ENCODE data around the gene WNT4.

Gene WNT4

DNA sequence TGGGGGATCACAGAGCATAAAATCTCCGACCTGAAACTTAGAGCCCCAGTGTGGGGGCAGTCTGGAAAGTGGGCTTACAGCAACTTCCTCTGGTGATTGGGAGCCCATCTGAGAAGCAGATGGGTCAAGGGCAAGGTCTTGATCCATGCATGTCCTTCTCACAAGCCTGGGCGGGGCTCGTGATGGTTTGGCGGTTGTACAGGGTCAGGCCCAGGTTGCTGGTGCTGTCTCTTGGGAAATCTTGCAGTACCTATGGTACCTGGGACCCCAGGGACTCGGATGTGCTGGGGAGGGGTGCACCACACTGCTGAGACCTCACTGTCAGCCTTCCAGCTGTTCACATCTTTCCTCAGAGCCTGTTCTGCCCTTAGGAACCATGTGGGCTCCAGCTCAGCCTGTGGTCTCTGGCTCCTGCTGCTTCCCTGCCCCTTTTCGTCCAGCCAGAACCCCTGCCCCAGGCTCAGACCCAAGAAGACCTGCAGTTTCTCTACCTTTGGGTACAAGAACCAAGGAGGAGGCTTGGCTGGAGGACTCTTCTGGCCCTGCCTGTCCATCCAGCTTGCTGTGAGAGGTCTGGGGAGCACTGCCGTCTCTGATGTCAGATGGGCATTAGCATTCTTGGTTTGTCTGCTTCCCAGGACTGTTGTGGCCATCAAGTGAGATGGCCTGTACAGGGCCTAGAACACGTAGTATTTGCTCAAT, 24.5 kb downstream of the WNT4 start:
- H3K27ac ChIP-seq (ENCODE audit: insufficient read depth in 1 of 2, low read depth in 1 of 2, low read length in 2 of 2, poor library complexity in 1 of 2, severe bottlenecking in 2 of 2), result no peak overlapping the region
- peaks cover 0 to 50% (median 22%) of the 10 kb centered on the region in 4 experiments for H3K36me3 ChIP-seq (ENCODE audit: control insufficient read depth in 4 of 4, insufficient read depth in 4 of 4, low read length in 3 of 4)
- no peak for DNase-seq
- H3K9me3 ChIP-seq (ENCODE audit: control extremely low read depth in 1 of 5, control insufficient read depth in 4 of 5, insufficient read depth in 2 of 5, low read depth in 1 of 5, low read length in 4 of 5), result no peaks in the 10 kb centered on the region
- no peaks in the 10 kb centered on the region for H3K27me3 ChIP-seq (replicated peaks in 2 of 5; ENCODE audit: control insufficient read depth in 4 of 5, insufficient read depth in 5 of 5, low read length in 4 of 5)
- no peak overlapping the region for H3K4me3 ChIP-seq (ENCODE audit: control insufficient read depth in 1 of 7, extremely low read depth in 1 of 7, insufficient read depth in 4 of 7, low read depth in 2 of 7, low read length in 6 of 7)
- ChIA-PET CTCF (interaction anchor here (1.1 to 1.8 kb wide), 3 partner anchors 13 to 523 kb away, joined by 3 to 6 read pairs (median 3); no protein-coding TSS in a partner anchor), POLR2A (no interaction called here)
- no peaks in the 10 kb centered on the region for H3K4me1 ChIP-seq (ENCODE audit: control extremely low read depth in 1 of 4, control insufficient read depth in 4 of 4, insufficient read depth in 4 of 4, low read length in 3 of 4)
- 94% methylated on average over 7 of the region's 8 CpGs for WGBS (ENCODE audit: insufficient coverage)

GRCh38 chr1:22117851-22118250, 25.0 kb downstream of the WNT4 start:
- ChIA-PET POLR2A (no interaction called here), CTCF (interaction anchor here (0.7 to 1.8 kb wide), 4 partner anchors 12 to 524 kb away, joined by 3 to 6 read pairs (median 3); no protein-coding TSS in a partner anchor)
- peaks cover 4 to 52% (median 25%) of the 10 kb centered on the region in 4 experiments for H3K36me3 ChIP-seq (ENCODE audit: control insufficient read depth in 4 of 4, insufficient read depth in 4 of 4, low read length in 3 of 4)

DNA sequence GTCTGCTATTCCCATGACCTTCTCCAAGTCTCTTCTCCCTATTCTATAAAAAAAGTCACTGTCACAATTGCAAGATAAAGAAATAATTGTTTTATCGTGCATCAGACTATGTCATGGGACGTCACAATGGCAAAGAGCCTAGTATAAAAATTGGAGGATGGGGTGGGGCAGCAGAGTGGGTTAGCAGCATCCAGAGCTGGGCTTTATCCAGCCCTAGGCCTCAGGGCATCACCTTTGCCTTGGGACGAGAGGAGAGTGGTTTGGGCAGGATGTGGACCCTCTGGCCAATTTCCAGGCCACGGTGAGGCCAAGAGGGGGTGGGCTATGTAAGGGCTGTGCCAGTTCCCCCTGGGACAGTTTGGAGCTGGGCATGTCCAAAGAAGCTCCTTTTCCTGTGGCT, 25.7 kb downstream of the WNT4 start:
- Histone ChIP-seq H3K4me3 (ENCODE audit: control insufficient read depth in 1 of 7, extremely low read depth in 1 of 7, insufficient read depth in 4 of 7, low read depth in 2 of 7, low read length in 6 of 7) (no peak overlapping the region), H3K9me3 (ENCODE audit: control extremely low read depth in 1 of 5, control insufficient read depth in 4 of 5, insufficient read depth in 2 of 5, low read depth in 1 of 5, low read length in 4 of 5) (no peaks in the 10 kb centered on the region), H3K36me3 (ENCODE audit: control insufficient read depth in 4 of 4, insufficient read depth in 4 of 4, low read length in 3 of 4) (peaks cover 4 to 59% (median 28%) of the 10 kb centered on the region in 4 experiments), H3K4me1 (ENCODE audit: control extremely low read depth in 1 of 4, control insufficient read depth in 4 of 4, insufficient read depth in 4 of 4, low read length in 3 of 4) (no peaks in the 10 kb centered on the region), H3K27ac (ENCODE audit: insufficient read depth in 1 of 2, low read depth in 1 of 2, low read length in 2 of 2, poor library complexity in 1 of 2, severe bottlenecking in 2 of 2) (no peak overlapping the region), H3K27me3 (replicated peaks in 2 of 5; ENCODE audit: control insufficient read depth in 4 of 5, insufficient read depth in 5 of 5, low read length in 4 of 5) (no peaks in the 10 kb centered on the region)
- 69% methylated on average over 2 of the region's 4 CpGs for WGBS (ENCODE audit: insufficient coverage)
- ChIA-PET POLR2A (no interaction called here), CTCF (interaction anchor here (0.7 to 1.8 kb wide), 3 partner anchors 12 to 524 kb away, joined by 3 to 6 read pairs (median 3); no protein-coding TSS in a partner anchor)
- no peak for DNase-seq

More at GRCh38 chr1:22117851-22118250, 25.0 kb downstream of the WNT4 start:
- no peak for DNase-seq
- Histone ChIP-seq H3K27ac (ENCODE audit: insufficient read depth in 1 of 2, low read depth in 1 of 2, low read length in 2 of 2, poor library complexity in 1 of 2, severe bottlenecking in 2 of 2) (no peak overlapping the region), H3K27me3 (replicated peaks in 2 of 5; ENCODE audit: control insufficient read depth in 4 of 5, insufficient read depth in 5 of 5, low read length in 4 of 5) (no peaks in the 10 kb centered on the region), H3K9me3 (ENCODE audit: control extremely low read depth in 1 of 5, control insufficient read depth in 4 of 5, insufficient read depth in 2 of 5, low read depth in 1 of 5, low read length in 4 of 5) (no peaks in the 10 kb centered on the region), H3K4me3 (ENCODE audit: control insufficient read depth in 1 of 7, extremely low read depth in 1 of 7, insufficient read depth in 4 of 7, low read depth in 2 of 7, low read length in 6 of 7) (no peak overlapping the region), H3K4me1 (ENCODE audit: control extremely low read depth in 1 of 4, control insufficient read depth in 4 of 4, insufficient read depth in 4 of 4, low read length in 3 of 4) (no peaks in the 10 kb centered on the region)
- WGBS (ENCODE audit: insufficient coverage), result 100% methylated on average over 3 of the region's 5 CpGs

DNA sequence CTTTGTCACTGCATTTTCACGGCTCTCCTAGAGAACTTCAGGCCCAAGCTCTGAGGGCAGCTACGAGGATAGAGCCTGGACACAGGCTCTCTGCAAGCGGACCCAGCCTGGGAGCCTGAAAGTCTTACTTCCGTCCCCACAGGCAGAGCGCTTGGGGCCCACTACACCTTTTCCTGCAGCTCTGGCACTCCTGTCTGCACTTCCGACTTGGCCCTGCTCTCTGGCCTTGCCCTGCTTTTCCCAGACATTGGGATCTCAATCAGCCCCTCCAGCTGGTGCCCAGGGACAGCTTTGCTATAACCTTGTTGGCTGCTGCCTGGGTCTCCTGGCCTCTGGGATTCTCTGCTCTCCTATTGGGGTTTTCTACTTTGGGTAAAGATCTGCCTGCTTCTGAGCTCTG, 27.6 kb downstream of the WNT4 start:
- ChIA-PET POLR2A (no interaction called here), CTCF (interaction anchor here (0.6 to 2.6 kb wide), 3 partner anchors 10 to 194 kb away, joined by 3 to 11 read pairs (median 4); no protein-coding TSS in a partner anchor)
- H3K9me3 ChIP-seq (ENCODE audit: control extremely low read depth in 1 of 5, control insufficient read depth in 4 of 5, insufficient read depth in 2 of 5, low read depth in 1 of 5, low read length in 4 of 5), result no peaks in the 10 kb centered on the region
- no peak for DNase-seq
- H3K27ac ChIP-seq (ENCODE audit: insufficient read depth in 1 of 2, low read depth in 1 of 2, low read length in 2 of 2, poor library complexity in 1 of 2, severe bottlenecking in 2 of 2), result no peak overlapping the region
- 94% methylated on average over 6 of the region's 6 CpGs for WGBS (ENCODE audit: insufficient coverage)
- H3K36me3 ChIP-seq (ENCODE audit: control insufficient read depth in 4 of 4, insufficient read depth in 4 of 4, low read length in 3 of 4), result peaks cover 7 to 63% (median 34%) of the 10 kb centered on the region in 4 experiments
- no peaks in the 10 kb centered on the region for H3K27me3 ChIP-seq (replicated peaks in 2 of 5; ENCODE audit: control insufficient read depth in 4 of 5, insufficient read depth in 5 of 5, low read length in 4 of 5)
- H3K4me1 ChIP-seq (ENCODE audit: control extremely low read depth in 1 of 4, control insufficient read depth in 4 of 4, insufficient read depth in 4 of 4, low read length in 3 of 4), result no peaks in the 10 kb centered on the region
- no peak overlapping the region for H3K4me3 ChIP-seq (ENCODE audit: control insufficient read depth in 1 of 7, extremely low read depth in 1 of 7, insufficient read depth in 4 of 7, low read depth in 2 of 7, low read length in 6 of 7)

DNA sequence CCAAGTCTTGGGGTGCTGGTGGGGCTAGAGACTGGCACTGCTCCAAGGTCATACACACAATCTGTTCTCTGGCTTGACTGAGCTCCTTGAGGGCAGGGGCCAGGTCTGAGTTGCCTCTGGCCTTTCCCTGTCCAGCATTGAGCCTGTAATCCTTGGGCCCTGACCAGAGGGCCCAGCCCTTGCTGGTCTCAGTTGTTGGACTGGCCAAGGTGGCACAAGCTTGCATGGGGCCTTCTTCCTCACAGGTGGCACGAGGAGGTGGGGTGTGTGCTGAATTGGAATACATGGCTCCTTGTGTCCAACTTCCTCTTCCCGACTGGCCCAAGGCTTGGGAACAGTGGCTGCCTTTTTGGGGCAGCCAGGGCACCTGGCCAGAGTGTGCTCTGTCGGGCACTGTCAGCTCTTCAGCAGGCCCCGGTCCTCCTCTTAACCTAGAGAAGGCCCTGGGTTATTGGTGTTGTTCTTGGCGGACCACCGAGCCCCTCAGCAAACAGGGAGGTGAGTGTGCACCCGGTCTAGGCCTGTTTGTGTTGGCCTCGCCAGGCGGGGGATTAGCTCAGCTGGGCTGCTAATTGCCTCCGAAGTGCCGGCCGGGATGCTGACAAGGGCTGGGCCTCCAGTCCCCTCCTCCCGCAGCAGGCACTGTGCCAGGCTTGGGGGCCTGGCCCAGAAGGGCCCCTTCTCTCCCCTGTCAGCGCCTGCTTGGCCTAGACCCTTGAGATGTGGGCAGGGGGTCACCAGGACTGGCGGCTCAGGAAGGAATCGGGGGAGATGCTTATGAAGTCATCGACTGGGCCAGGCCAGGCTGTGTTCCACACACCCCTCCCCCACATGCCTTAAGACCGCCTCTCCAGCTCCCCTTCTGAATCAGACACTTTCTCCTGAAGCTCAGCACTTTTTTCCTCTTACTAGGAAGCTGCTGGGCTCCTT, 28.5 kb downstream of the WNT4 start:
- DNase-seq, result no peak
- H3K9me3 ChIP-seq (ENCODE audit: control extremely low read depth in 1 of 5, control insufficient read depth in 4 of 5, insufficient read depth in 2 of 5, low read depth in 1 of 5, low read length in 4 of 5), result no peaks in the 10 kb centered on the region
- H3K27me3 ChIP-seq (replicated peaks in 2 of 5; ENCODE audit: control insufficient read depth in 4 of 5, insufficient read depth in 5 of 5, low read length in 4 of 5), result no peaks in the 10 kb centered on the region
- WGBS (ENCODE audit: insufficient coverage), result 91% methylated on average over 14 of the region's 18 CpGs
- ChIA-PET CTCF (interaction anchor here (0.8 to 2.6 kb wide), 3 partner anchors 9 to 302 kb away, joined by 3 to 11 read pairs (median 4); no protein-coding TSS in a partner anchor), POLR2A (no interaction called here)
- no peak overlapping the region for H3K27ac ChIP-seq (ENCODE audit: insufficient read depth in 1 of 2, low read depth in 1 of 2, low read length in 2 of 2, poor library complexity in 1 of 2, severe bottlenecking in 2 of 2)
- no peak overlapping the region for H3K4me3 ChIP-seq (ENCODE audit: control insufficient read depth in 1 of 7, extremely low read depth in 1 of 7, insufficient read depth in 4 of 7, low read depth in 2 of 7, low read length in 6 of 7)
- no peaks in the 10 kb centered on the region for H3K4me1 ChIP-seq (ENCODE audit: control extremely low read depth in 1 of 4, control insufficient read depth in 4 of 4, insufficient read depth in 4 of 4, low read length in 3 of 4)
- peaks cover 7 to 58% (median 34%) of the 10 kb centered on the region in 4 experiments for H3K36me3 ChIP-seq (ENCODE audit: control insufficient read depth in 4 of 4, insufficient read depth in 4 of 4, low read length in 3 of 4)

DNA sequence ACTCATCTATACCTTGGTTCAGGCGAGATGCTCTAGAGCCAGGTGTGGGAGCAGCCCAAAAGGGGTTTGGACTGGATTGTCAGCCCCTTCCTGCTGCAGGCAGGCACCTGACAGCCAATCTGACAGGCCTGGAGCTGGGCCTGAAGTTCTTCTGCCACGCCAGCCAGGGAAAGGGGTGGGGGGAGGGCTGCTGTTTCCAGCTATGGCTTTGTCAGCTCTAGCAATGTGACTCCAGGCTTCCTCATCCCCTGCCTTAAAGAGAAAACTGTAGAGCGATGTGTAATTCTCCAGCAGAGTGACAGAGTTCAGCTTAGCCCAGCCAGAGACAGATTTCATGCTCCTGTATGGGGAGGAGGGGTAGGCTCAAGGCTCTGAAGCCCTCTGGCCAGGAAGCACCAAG, 30.3 kb downstream of the WNT4 start:
- CTCF ChIA-PET, result interaction anchor here (0.6 to 2.5 kb wide), 5 partner anchors 16 to 302 kb away, joined by 3 to 7 read pairs (median 3); no protein-coding TSS in a partner anchor

More for the DNA sequence above, 30.3 kb downstream of the WNT4 start:
- no peak overlapping the region for H3K4me3 ChIP-seq (ENCODE audit: control insufficient read depth in 1 of 7, extremely low read depth in 1 of 7, insufficient read depth in 4 of 7, low read depth in 2 of 7, low read length in 6 of 7)
- H3K27ac ChIP-seq (ENCODE audit: insufficient read depth in 1 of 2, low read depth in 1 of 2, low read length in 2 of 2, poor library complexity in 1 of 2, severe bottlenecking in 2 of 2), result no peak overlapping the region
- no peaks in the 10 kb centered on the region for H3K27me3 ChIP-seq (replicated peaks in 2 of 5; ENCODE audit: control insufficient read depth in 4 of 5, insufficient read depth in 5 of 5, low read length in 4 of 5)
- H3K36me3 ChIP-seq (ENCODE audit: control insufficient read depth in 4 of 4, insufficient read depth in 4 of 4, low read length in 3 of 4), result peaks cover 7 to 69% (median 39%) of the 10 kb centered on the region in 4 experiments
- POLR2A ChIA-PET, result interaction anchor here (0.6 kb wide), 1 partner anchor 30 kb away, joined by 3 read pairs; no protein-coding TSS in a partner anchor
- 100% methylated on average over 3 of the region's 3 CpGs for WGBS (ENCODE audit: insufficient coverage)
- H3K9me3 ChIP-seq (ENCODE audit: control extremely low read depth in 1 of 5, control insufficient read depth in 4 of 5, insufficient read depth in 2 of 5, low read depth in 1 of 5, low read length in 4 of 5), result no peaks in the 10 kb centered on the region
- no peaks in the 10 kb centered on the region for H3K4me1 ChIP-seq (ENCODE audit: control extremely low read depth in 1 of 4, control insufficient read depth in 4 of 4, insufficient read depth in 4 of 4, low read length in 3 of 4)
- no peak for DNase-seq

All from common myeloid progenitor, CD34-positive (primary cell).